Measurements from ENCODE around the gene PHKG2. TPM values are rescaled to one million over a fixed set of nuclear protein-coding genes. Genes with fewer than 3 reads are reported as not detected.

The PHKG2 gene
- total RNA-seq, 3 donors from 2014 or later: 32.1 to 37.6 (median 33.0) TPM

GRCh38 chr16:30787613-30788378, 39.6 kb downstream of the PHKG2 start:
- Histone ChIP-seq H3K36me3 (ENCODE audit: low read depth) (no peaks in the 10 kb centered on the region), H3K9me3 (no peaks in the 10 kb centered on the region), H3K4me1 (ENCODE audit: low read depth) (peaks cover 10% of the 10 kb centered on the region), H3K4me3 (peak overlapping the region; percentile 74)
- ATAC-seq: peak; percentile 35
- TF ChIP-seq, protein P1, sequence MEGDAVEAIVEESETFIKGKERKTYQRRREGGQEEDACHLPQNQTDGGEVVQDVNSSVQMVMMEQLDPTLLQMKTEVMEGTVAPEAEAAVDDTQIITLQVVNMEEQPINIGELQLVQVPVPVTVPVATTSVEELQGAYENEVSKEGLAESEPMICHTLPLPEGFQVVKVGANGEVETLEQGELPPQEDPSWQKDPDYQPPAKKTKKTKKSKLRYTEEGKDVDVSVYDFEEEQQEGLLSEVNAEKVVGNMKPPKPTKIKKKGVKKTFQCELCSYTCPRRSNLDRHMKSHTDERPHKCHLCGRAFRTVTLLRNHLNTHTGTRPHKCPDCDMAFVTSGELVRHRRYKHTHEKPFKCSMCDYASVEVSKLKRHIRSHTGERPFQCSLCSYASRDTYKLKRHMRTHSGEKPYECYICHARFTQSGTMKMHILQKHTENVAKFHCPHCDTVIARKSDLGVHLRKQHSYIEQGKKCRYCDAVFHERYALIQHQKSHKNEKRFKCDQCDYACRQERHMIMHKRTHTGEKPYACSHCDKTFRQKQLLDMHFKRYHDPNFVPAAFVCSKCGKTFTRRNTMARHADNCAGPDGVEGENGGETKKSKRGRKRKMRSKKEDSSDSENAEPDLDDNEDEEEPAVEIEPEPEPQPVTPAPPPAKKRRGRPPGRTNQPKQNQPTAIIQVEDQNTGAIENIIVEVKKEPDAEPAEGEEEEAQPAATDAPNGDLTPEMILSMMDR (IDR thresholded peaks at IDR 0.05): no peak
- no peak for DNase-seq
- intact Hi-C loops (cut with DNase I, micrococcal nuclease): no loop called here

- Histone ChIP-seq H3K9me3 (no peaks in the 10 kb centered on the region), H3K4me3 (no peak overlapping the region), H3K36me3 (ENCODE audit: low read depth) (no peaks in the 10 kb centered on the region), H3K4me1 (ENCODE audit: low read depth) (no peaks in the 10 kb centered on the region)
- intact Hi-C loops (cut with DNase I, micrococcal nuclease): no loop called here
- ATAC-seq: no peak
- no peak for DNase-seq
- TF ChIP-seq, protein P1 (IDR thresholded peaks at IDR 0.05): no peak
These were observed 45.4 kb downstream of the PHKG2 start for GRCh38 chr16:30793508-30794069.

DNA sequence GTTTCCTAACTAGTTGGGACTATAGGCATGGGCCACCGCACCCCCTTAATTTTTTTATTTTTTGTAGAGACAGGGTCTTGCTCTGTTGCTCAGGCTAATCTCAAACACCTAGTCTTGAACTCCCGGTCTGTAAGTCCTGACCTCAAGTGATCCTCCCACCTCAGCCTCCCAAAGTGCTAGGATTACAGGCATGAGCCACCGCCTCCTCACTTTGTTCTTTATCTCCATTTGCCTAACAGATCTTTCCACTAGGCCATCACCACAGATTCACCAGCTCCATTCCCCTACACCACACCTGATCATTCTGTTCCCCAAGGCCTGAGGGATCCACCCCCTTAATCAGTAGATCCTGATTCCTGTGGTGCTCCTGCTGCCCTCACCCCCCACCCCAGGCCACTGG, 46.4 kb downstream of the PHKG2 start:
- intact Hi-C loops (cut with DNase I, micrococcal nuclease): no loop called here
- ATAC-seq (no peak), DNase-seq (no peak)
- Histone ChIP-seq H3K4me1 (ENCODE audit: low read depth) (no peaks in the 10 kb centered on the region), H3K9me3 (no peaks in the 10 kb centered on the region), H3K4me3 (no peak overlapping the region), H3K36me3 (ENCODE audit: low read depth) (no peaks in the 10 kb centered on the region)
- TF ChIP-seq, protein P1 (IDR thresholded peaks at IDR 0.05): no peak

DNA sequence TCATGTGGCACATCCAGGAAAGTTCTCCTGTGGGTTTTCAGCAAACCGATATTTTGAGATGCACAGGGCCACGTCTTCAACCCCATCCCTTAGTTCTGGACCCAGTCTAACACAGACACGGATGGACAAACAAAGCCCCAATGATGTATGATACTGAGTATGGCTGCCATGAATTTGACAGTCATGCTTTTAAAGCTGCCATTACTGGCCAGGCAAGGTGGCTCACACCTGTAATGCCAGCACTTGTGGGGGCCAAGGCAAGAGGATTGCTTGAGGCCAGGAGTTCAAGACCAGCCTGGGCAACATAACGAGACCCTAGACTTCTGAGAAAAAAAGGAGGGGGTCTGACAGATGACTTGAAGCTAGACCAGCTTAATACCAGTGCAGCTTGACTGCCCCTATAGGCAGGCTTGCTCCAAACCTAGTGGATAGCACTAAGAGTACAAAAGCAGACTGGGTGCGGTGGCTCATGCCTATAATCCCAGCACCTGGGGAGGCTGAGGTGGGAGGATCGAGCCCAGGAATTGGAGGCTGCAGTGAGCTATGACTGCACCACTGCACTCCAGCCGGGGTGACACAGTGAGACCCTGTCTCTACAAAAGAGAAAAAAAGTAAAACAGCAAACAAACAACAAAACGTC, 49.6 kb downstream of the PHKG2 start:
- DNase-seq: no peak
- Histone ChIP-seq H3K9me3 (no peaks in the 10 kb centered on the region), H3K4me1 (ENCODE audit: low read depth) (no peaks in the 10 kb centered on the region), H3K4me3 (no peak overlapping the region), H3K36me3 (ENCODE audit: low read depth) (no peaks in the 10 kb centered on the region)
- TF ChIP-seq, protein P1 (IDR thresholded peaks at IDR 0.05): no peak
- ATAC-seq: peak; percentile 35
- intact Hi-C loops (cut with DNase I, micrococcal nuclease): no loop called here

Other genes with a start within 250 kb of the PHKG2 start
- 10 to 100 TPM; 53.9 to 70.1 (median 65.9) TPM for gene ZNF768, start 221.9 kb upstream of the PHKG2 start, total RNA-seq
- gene ZNF747, start 213.6 kb upstream of the PHKG2 start, total RNA-seq: 10 to 100 TPM in 2 of 3 donors, 1 to 10 TPM in 1; 9.2 to 13.8 (median 10.5) TPM
- gene ZNF764, start 190.1 kb upstream of the PHKG2 start, total RNA-seq: 10 to 100 TPM; 11.2 to 20.2 (median 12.7) TPM
- gene ZNF688, start 176.7 kb upstream of the PHKG2 start, total RNA-seq: 10 to 100 TPM; 17.0 to 23.0 (median 20.7) TPM
- 10 to 100 TPM; 14.7 to 28.4 (median 24.8) TPM for gene ZNF785, start 162.7 kb upstream of the PHKG2 start, total RNA-seq
- 10 to 100 TPM in 2 of 3 donors, 1 to 10 TPM in 1; 7.6 to 10.7 (median 10.5) TPM for gene ZNF689, start 138.0 kb upstream of the PHKG2 start, total RNA-seq
- gene PRR14, start 97.5 kb upstream of the PHKG2 start, total RNA-seq: 10 to 100 TPM; 42.1 to 65.6 (median 45.6) TPM
- 10 to 100 TPM; 82.6 to 97.1 (median 85.8) TPM for gene FBRS, start 90.0 kb upstream of the PHKG2 start, total RNA-seq
- gene SRCAP, start 49.3 kb upstream of the PHKG2 start, total RNA-seq: 10 to 100 TPM; 64.8 to 88.9 (median 65.4) TPM
- 1 to 10 TPM; 4.6 to 5.5 (median 5.1) TPM for gene CFAP119, start 13.6 kb downstream of the PHKG2 start, total RNA-seq
- gene RNF40, start 13.9 kb downstream of the PHKG2 start, total RNA-seq: 100 to 1,000 TPM in 1 of 3 donors, 10 to 100 TPM in 2; 87.6 to 110 (median 96.3) TPM
- gene ZNF629, start 38.8 kb downstream of the PHKG2 start, total RNA-seq: 10 to 100 TPM; 13.4 to 14.9 (median 14.6) TPM
- gene BCL7C, start 145.7 kb downstream of the PHKG2 start, total RNA-seq: 10 to 100 TPM; 20.8 to 30.6 (median 25.3) TPM
- gene CTF1, start 148.2 kb downstream of the PHKG2 start, total RNA-seq: 1 to 10 TPM; 1.1 to 7.6 (median 1.5) TPM
- gene FBXL19, start 175.1 kb downstream of the PHKG2 start, total RNA-seq: 10 to 100 TPM; 17.6 to 30.3 (median 22.4) TPM
- gene ORAI3, start 200.6 kb downstream of the PHKG2 start, total RNA-seq: 10 to 100 TPM; 14.6 to 24.6 (median 15.4) TPM
- gene SETD1A, start 209.3 kb downstream of the PHKG2 start, total RNA-seq: 10 to 100 TPM; 13.4 to 24.7 (median 13.7) TPM
- gene HSD3B7, start 236.8 kb downstream of the PHKG2 start, total RNA-seq: 10 to 100 TPM; 16.5 to 27.7 (median 23.2) TPM